Activated T-cell treated with anti-CD3 and anti-CD28 coated beads for 24 hours (primary cell): ENCODE data around the gene GALNS.

Source experiments
- DNase-seq: peaks from one replicate; pipeline ENCODE4 v3.0.0-alpha.2; 2020; ENCODE audit warnings: low read depth

The GALNS gene

GRCh38 chr16:88856122-88856827 lies 472 bp downstream of the GALNS start:
- no peak for DNase-seq

GRCh38 chr16:88855736-88856121 lies 1.0 kb downstream of the GALNS start:
- no peak for DNase-seq

GRCh38 chr16:88855176-88855575 lies 1.6 kb downstream of the GALNS start:
- no peak for DNase-seq

DNA sequence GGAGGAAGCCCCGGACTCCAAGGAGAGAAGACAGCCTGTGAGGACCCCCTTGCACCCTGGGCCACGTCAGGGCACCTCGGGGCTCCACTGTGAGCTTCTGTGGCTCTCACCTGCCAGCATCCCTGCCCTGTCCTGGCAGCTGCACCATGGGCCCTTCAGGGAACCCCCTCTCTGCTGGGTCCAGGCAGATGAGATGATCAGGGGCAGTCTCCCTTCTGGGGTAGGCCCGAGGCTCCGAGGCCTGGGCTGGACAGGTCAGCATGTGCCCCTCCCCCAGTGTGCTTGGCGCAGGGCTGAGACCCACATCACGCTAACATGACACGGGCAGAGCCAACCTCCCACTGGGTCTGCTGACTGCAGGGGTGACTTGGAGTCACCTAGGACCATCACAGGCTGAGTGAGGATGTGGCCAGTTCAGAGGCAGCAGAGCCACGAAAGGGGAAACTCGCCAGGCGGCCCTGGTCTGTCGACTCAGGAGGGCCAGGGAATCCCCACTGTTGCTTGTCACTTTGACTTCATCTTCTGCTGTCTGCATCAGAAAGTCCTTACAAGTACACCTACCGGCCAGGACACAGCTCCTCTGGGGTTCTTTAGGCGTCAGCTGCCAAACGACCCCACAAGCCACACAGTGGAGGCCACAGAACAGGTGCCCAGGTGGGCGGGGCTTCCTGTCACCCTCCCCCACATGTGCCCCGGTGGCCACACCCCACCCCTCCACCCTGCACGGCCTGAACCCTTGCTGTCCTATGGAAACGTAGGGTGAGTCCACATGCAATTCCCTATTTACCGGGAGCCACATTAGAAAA lies 2.2 kb downstream of the GALNS start:
- DNase-seq = no peak

- DNase-seq = no peak
These were observed 3.3 kb downstream of the GALNS start for GRCh38 chr16:88853325-88853941.

- DNase-seq = no peak
These were observed 5.1 kb downstream of the GALNS start for GRCh38 chr16:88851616-88852015.

GRCh38 chr16:88850531-88851199 lies 6.1 kb downstream of the GALNS start:
- no peak for DNase-seq

- no peak for DNase-seq
These were observed 8.2 kb downstream of the GALNS start for GRCh38 chr16:88848557-88848956.

- no peak for DNase-seq
These were observed 9.1 kb downstream of the GALNS start for GRCh38 chr16:88847654-88848053.

DNA sequence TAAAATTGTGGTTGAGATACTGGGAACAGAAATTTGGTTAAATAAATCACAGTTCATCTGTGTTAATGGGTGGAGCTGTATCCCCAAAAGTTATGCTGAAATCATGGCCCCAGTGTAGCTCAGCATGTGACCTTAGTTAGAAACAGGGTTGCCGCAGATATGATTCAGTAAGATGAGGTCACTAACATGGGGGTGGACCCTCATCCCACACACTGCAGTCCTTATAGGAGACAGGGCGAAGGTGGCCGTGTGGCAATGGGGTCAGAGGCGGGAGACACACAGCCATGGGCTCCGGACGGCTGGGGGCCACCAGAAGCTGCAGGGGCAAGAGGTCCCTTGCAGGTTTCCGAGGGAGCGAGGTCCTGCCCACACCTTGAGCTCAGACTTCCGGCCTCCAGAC lies 10.7 kb downstream of the GALNS start:
- DNase-seq = no peak

GRCh38 chr16:88844419-88845036 lies 12.2 kb downstream of the GALNS start:
- DNase-seq = no peak

DNA sequence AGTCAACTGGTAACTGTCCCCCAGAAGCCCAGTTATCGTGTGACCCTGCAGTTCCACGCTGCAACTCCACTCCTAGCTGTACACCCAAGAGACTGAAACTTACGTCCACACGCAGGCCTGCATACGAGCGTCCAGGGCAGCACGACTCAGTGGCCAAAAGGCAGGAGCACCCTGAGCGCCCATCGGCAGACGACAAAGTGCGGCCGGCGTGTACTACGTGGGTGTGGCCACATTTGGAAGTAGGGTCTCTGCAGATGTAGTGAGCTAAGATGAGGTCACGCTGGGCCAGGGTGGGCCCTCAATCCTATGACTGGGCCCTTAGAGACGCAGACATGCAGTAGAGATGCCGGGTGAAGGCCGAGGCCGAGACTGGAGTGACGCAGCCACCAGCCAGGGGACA lies 13.5 kb downstream of the GALNS start:
- DNase-seq = no peak

- no peak for DNase-seq
These were observed 13.9 kb downstream of the GALNS start for GRCh38 chr16:88842806-88843205.

- no peak for DNase-seq
These were observed 14.4 kb downstream of the GALNS start for GRCh38 chr16:88842308-88842756.

DNA sequence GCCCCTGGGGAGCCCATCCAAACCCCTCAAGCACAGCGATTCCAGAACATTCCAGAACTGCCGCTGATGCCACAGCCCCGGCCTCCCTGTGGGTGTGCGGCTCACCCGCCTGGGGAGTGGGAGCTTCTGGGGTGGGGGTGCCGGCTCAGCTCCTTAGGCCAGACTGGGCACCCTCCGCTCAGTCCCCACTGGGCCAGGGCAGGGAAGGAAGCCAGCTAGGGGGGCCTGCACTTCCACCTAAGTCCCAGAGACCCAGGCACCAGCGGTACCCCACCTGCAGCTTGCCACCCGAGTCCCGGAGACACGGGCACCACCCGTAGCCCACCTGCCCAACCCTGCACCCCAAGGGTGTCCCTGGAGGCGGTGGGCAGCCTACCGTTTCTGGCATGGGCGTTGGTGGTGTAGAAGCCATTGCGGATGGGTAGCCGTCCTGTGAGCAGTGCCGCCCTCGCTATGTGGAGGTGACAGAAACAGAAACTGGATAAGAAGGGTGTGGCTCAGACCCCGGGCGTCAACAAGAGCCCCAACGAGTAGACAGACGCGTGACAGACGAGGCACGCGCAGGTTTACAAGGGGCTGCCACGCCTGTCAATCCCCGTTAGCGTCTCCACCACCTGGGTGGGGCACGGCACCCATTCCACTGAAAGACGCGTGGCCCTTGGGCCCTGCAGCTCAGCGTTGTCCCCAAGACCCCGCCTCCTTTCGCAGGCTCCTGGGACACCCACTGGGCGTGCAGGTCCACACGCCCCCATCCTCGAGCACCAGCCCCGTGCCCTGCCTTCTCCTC lies 15.0 kb downstream of the GALNS start:
- no peak for DNase-seq

- no peak for DNase-seq
These were observed 16.0 kb downstream of the GALNS start for GRCh38 chr16:88840600-88841215.

DNA sequence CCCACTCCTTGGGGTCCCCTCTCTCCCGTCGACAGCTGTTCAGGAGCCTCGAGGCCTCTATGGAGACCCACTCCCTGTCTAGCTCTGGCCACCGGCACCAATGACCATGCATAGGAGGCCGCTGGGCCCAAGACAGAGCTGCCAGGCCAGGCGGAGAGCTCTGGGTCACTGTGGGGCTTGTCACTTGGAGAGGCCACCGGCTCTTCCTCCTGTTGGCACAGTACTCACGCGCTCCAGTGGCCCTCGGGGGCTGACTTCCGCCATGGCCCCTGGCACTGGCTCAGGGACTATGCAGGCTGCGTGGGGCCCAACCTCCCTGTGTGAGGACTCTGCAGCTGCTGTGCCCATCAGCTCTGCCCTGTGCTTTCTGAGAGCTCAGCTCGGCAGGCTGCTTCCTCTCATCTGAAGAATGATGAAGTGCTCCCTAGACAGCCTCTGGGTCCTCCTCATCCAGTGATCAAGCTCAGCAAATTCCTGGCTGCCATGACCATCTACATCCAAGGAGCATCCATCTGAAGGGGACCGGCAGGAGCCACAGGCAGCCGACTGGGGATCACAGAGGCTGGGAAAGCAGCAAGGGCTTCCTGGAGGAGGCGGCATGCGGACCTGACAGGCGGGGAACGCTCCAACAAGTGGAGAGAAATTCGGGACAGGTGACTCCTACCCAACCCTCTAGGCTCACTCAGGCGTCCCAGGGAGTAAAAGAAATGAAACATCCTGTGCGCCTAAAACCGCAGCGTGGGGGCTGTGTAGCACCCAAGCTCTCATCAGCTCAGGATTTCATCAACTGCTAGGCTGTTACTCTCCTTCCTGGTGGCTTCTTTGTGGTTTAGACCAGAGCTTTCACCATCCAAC lies 16.8 kb downstream of the GALNS start:
- DNase-seq = no peak

DNA sequence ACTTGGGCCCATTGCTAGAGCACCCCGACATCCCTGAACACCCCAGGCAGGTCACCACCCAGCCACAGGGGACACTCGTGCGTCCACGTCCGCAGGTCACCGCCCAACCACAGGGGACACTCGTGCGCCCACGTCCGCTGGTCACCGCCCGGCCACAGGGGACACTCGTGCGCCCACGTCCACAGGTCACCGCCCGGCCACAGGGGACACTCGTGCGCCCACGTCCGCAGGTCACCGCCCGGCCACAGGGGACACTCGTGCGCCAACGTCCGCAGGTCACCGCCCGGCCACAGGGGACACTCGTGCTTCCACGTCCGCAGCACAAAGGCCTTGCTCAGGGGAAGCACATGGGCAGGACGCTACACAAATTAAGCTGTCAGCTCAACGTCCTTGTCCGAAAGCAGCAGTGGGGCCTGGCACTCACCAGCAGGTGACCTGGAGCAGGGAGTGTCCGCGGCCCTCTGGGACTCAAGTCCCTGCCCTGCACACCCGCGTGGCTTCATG lies 17.7 kb downstream of the GALNS start:
- DNase-seq = no peak

- DNase-seq = no peak
These were observed 18.2 kb downstream of the GALNS start for GRCh38 chr16:88838566-88838965.

GRCh38 chr16:88837806-88838205 lies 18.9 kb downstream of the GALNS start:
- DNase-seq = no peak
